HG03280 (cell line): ENCODE results near the gene RAB3IP.
"Not testable (repeated sequence)": the region's sequence is repeated elsewhere in the genome, so short reads cannot be mapped to it uniquely, and the experiment has no call there.

ENCODE experiments used
- ATAC-seq: cut with Tn5 transposase; IDR thresholded peaks from one replicate; pipeline ENCODE4 v1.9.1; 2021; ENCODE audit warnings: mild to moderate bottlenecking, moderate library complexity; ENCODE audit not compliant: unreplicated experiment

RAB3IP gene

GRCh38 chr12:69834147-69834546 lies 95.5 kb downstream of the RAB3IP start:
- ATAC-seq = no peak

DNA sequence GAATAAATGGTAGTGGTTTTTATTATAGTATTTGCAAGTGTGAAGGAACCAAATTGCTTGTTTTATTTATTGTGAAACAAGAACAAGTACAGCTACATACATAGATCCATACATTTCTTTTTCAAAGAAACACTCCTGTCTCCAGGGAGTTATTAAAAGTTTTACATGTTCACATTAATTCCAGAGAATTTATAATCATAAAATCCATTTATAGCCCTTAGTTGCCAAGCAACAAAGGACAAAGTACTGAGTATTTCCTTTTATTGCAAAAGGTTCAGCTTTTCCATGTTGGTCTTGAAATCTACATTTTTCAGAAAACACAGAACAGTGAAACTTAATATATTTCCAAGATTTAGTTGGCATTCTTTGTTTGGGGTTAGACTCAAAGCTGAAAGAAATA lies 95.9 kb downstream of the RAB3IP start:
- ATAC-seq = no peak

GRCh38 chr12:69835081-69835480 lies 96.4 kb downstream of the RAB3IP start:
- no peak for ATAC-seq

DNA sequence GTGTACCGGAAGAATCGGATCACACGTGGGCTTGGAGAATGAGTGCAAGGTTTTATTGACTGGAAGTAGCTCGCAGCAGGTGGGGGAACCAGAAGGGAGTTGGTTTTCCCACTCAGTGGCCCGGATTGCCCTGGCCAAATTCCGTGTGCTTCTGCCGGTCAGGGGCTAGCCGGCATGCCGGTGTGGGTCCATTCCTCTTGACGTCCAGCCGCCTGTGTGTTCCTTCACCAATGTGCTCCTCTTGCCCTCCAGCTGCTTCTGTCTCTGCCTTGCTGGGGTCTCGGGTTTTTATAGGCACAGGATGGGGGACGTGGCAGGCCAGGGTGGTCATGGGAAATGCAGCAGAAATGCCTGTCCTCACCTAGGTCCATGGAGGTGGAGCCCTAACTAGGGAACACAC lies 97.4 kb downstream of the RAB3IP start:
- no peak for ATAC-seq

GRCh38 chr12:69837191-69837590 lies 98.5 kb downstream of the RAB3IP start:
- ATAC-seq = no peak

DNA sequence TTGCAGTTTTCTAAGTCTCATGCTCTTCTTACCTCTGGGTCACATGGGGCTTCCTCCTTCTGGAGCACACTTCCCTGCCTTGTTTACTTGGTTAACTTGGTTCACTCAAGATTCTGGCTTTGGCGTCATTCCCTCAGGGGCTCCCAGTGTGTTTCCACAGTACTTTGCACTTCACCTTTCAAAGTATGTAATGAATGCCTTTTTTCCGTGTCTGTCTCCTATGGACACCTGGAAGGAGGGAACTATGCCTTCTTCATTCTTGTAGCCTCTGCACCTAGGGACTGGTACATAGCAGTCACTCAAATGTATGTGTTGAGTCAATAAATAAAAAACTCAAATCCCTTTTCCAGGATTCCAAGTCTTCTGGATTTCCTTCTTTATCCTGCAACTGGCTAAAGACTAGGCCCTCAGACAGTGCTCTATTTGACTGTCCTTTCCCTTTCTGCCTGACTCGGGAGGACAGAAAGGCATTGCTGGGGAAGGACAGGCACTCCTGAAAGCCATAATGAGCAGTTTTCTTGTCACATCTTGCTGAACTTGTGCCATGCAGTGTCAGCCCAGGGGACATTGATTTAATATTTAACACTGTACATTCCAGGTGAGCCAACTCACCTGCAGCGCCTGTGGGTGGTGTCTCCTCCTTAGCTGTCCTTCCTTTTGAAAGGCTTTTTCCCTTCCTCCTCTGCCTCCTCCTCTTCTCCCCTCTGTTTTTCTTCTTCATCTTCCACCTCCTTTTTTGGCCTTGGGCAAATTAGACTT lies 99.2 kb downstream of the RAB3IP start:
- no peak for ATAC-seq

DNA sequence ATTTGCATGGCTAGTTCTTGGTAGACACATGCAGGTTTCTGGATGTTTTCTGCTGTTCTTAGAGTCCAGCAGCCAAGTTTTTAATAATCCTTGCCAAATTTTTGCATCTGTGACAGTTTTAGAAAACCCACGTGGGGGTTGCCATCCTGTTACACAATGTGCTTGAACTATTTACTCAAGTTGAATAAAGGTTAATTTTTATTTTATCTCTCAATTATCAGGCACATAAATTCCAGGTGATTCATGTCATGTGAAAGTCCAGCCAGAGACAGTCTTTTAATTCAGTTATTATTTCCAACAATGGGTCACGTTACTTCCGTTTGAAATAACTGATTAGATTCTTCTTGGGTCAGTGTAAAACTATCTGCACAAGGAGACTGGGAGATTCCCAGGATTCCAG lies 102.1 kb downstream of the RAB3IP start:
- ATAC-seq = no peak

DNA sequence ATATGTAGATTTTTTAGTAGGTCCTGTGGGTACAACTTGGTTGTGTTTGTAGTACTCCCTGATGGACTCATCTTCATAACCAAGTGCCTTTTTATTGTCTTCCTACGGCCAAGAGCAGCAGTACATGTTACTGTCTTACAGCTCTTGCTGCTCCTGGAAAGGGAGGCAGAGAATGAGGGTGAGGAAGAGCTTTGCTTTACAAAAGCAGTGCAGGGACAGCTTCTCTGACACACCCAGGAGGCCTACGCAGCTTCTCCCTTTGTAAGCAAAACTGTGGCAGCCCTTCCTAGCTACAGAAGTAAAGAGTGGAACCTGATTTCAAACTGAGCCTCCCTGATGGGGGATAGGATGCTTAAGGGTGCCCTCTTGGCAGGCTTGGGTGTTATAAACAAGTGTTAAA lies 104.9 kb downstream of the RAB3IP start:
- no peak for ATAC-seq

DNA sequence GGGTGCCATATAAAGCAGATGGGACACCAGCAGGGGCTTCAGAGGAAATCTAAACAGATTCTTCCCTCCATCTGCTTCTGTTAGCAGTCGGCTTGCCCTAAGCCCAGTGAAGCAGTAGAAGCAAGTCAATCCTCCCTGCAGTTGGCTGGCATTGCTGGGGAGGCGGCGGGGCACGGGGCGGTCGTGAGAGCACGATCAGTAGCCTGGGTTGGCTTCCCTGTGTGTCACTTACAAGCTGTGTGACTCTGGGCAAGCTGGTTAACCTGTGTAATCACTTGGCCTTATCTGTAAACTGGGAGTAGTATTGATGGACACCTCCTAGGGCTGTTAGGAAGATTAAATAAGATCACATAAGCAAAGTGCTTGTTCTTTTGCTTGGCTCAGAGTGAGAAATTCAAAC lies 105.8 kb downstream of the RAB3IP start:
- no peak for ATAC-seq

DNA sequence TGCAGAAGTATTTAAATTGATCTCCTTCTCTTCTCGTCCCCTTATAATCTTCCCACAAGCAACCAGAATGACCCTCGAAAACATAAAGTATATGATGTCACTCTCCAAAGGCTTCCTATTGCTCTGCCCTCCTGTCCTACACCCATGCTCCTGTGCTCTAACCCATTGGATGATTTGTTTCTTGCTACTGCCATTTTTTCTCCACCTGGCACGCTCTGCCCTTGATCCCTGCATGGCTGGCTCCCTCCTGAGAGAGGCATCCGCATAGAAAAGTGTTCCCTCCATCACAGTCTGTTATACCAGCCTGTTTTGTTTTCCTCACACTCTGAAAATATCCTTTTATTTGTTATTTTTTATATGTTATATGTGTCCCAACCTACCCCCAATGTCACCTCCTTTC lies 106.2 kb downstream of the RAB3IP start:
- ATAC-seq = no peak

GRCh38 chr12:69846976-69847375 lies 108.3 kb downstream of the RAB3IP start:
- ATAC-seq = no peak

- ATAC-seq = no peak
Measured at GRCh38 chr12:69851976-69852375, 113.3 kb downstream of the RAB3IP start.

DNA sequence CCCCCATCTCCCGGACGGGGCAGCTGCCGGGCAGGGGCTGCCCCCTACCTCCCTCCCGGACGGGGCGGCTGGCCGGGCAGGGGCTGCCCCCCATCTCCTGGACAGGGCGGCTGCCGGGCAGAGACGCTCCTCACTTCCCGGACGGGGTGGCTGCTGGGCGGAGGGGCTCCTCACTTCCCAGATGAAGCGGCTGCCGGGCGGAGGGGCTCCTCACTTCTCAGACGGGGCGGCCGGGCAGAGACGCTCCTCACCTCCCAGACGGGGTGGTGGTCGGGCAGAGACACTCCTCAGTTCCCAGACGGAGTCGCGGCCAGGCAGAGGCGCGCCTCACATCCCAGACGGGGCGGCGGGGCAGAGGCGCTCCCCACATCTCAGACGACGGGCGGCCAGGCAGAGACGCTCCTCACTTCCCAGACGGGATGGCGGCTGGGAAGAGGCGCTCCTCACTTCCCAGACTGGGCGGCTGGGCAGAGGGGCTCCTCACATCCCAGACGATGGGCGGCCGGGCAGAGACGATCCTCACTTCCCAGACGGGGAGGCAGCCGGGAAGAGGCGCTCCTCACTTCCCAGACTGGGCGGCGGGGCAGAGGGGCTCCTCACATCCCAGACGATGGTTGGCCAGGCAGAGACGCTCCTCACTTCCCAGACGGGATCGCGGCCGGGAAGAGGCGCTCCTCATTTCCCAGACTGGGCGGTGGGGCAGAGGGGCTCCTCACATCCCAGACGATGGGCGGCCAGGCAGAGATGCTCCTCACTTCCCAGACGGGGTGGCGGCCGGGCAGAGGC lies 114.7 kb downstream of the RAB3IP start:
- ATAC-seq = not testable (repeated sequence)

DNA sequence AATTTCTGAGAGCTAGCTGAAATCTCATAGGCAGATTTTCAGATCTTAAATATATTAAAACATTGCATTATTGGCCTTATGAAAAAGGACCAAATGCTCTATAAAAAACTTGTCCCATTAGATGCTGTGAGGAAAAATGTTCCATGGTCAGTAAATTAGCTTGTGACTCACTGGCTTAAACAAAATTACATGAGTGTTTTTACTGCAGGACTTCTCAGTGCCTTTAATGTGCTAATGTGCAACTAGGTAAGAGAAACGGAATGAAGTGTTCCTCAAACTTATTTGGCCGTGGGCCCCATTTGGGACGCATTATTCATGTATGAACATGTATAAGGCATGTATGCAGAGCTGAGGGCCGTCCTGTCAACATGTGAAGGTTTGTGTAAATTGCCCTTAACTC lies 128.0 kb downstream of the RAB3IP start:
- ATAC-seq = no peak

- no peak for ATAC-seq
Measured at GRCh38 chr12:69868695-69869094, 130.0 kb downstream of the RAB3IP start.

- ATAC-seq = no peak
Measured at GRCh38 chr12:69872804-69873203, 134.1 kb downstream of the RAB3IP start.
